Upper lobe of left lung (tissue), 6 donors: ENCODE data around the gene PI4K2A. TPM values are rescaled to one million over a fixed set of nuclear protein-coding genes. Genes with fewer than 3 reads are reported as not detected.
A peak's percentile ranks its signal among the peaks of the same experiment; 100 is the strongest.

Experiments
- ATAC-seq, 2 donors: fragments of 200-7000 bp; cut with Tn5 transposase; one replicate each; pipeline ENCODE4 v1.9.1; 2022; ENCODE audit warnings: mild to moderate bottlenecking in 2 of 2, moderate library complexity in 2 of 2; ENCODE audit not compliant: low FRiP score in 2 of 2
- DNase-seq, 2 donors: peaks; one replicate each; pipeline ENCODE4 v3.0.0-alpha.2; 2019 to 2020
- H3K27ac ChIP-seq, 4 donors: fragments of 200-600 bp; sonication (generic); one replicate each; pipeline ENCODE4 v1.5.1; 2016 to 2019
- H3K27me3 ChIP-seq, 4 donors: fragments of 200-600 bp; sonication (generic); one replicate each; pipeline ENCODE4 v1.5.1; 2017 to 2019
- H3K36me3 ChIP-seq, 4 donors: fragments of 200-600 bp; sonication (generic); one replicate each; pipeline ENCODE4 v1.5.1; 2016 to 2019
- H3K4me1 ChIP-seq, 4 donors: fragments of 200-600 bp; sonication (generic); one replicate each; pipeline ENCODE4 v1.5.1; 2018 to 2019
- H3K4me3 ChIP-seq, 4 donors: fragments of 200-600 bp; sonication (generic); one replicate each; pipeline ENCODE4 v1.5.1; 2017 to 2019; ENCODE audit warnings: mild to moderate bottlenecking in 2 of 4, moderate library complexity in 1 of 4
- H3K9me3 ChIP-seq, 4 donors: fragments of 200-600 bp; sonication (generic); one replicate each; pipeline ENCODE4 v1.5.1; 2018 to 2019
- CTCF ChIP-seq, 6 experiments: fragments of 450-650 bp in 4 of 6; fragments of 200-600 bp in 2 of 6; sonication (generic) in 2 of 6; IDR thresholded peaks; one replicate each; pipeline ENCODE4 v1.5.1; 2016 to 2019; ENCODE audit warnings: antibody characterized with exemption in 6 of 6
- EP300 ChIP-seq, 4 donors: sonication (generic); formaldehyde crosslinking; IDR thresholded peaks; one replicate each; pipeline ENCODE4 v1.5.1; 2017; ENCODE audit warnings: antibody characterized with exemption in 4 of 4, control low read depth in 2 of 4
- POLR2A ChIP-seq, 4 donors: fragments of 450-650 bp; IDR thresholded peaks; one replicate each; pipeline ENCODE4 v1.5.1; 2016 to 2017; ENCODE audit warnings: antibody characterized with exemption in 4 of 4, mild to moderate bottlenecking in 2 of 4
- POLR2AphosphoS5 ChIP-seq, 2 donors: sonication (generic); formaldehyde crosslinking; IDR thresholded peaks; one replicate each; pipeline ENCODE4 v1.5.1; 2017; ENCODE audit warnings: antibody characterized with exemption in 2 of 2
- WGBS, 2 donors: methylation state at CpG; one replicate each; pipeline ENCODE4 v1.1.5; 2017 to 2018; 5-methylcytosine and 5-hydroxymethylcytosine counted together
- total RNA-seq, 6 donors: library from RNA; depleted of rRNA in 4 of 6; stranded (reverse); fragments of >200 nt in 4 of 6; gene quantifications; one replicate each; pipeline versions ENCODE4 v1.1.0 to v1.2.1, GENCODE V29; 2016 to 2021
- donor health status: DM: no; HTN: no; CAD: no; lungs with moderate emphysema.
- donor health status: DM: no; HTN: yes; CAD: no; lungs with severe emphysema.

PI4K2A gene
- total RNA-seq, 6 donors from 2014 or later = 22.0 to 34.4 (median 28.6) TPM

DNA sequence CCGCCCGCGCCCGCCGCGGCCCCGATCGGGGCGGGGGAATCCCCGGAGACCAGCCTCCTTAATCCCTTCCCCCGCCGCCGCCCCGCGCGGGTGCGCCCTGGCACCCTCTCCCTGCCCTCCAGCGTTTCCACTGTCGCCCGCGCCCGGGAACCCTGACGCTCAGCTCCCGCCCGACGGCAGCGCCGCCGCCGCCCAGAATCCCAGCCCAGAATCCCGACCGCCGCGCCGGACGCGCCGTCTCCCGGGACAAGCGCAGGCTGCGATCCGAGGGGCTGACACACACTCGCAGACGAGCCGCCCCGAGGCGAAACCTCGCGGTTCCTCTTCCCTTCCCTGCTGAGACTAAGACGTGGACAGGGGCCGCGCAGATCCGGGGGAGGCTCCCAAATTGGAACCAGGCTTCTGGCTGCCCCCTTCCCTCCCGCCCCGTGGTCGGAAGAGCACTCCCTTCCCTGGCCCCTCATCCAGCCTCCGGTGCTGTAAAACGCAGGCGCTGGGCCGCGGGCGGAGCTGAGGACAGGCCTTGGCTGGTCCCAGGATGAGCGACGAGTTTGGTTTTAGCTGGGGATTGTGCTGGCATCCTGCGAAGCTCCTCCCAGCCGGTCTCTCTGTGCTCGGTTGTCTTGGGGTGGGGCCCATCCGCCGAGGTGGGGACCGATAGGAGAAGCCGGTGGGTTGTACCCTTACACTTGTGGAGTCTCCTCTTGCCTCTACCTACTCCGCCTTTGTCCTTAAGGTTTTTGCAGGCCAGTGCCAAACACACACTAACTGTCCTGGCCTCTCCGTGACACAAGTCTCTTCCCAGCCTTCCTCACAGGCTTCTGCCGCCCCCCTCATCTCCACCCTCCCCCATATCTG lies 74.2 kb downstream of the PI4K2A start:
- Histone ChIP-seq H3K4me3 (peak overlapping the region; percentile 42 to 72 (median 60)), H3K27me3 (no peaks in the 10 kb centered on the region), H3K9me3 (no peaks in the 10 kb centered on the region), H3K27ac (peak overlapping the region; percentile 90 to 97 (median 94)), H3K36me3 (peaks cover 0 to 10% (median 4%) of the 10 kb centered on the region in 4 donors), H3K4me1 (peaks cover 59 to 62% (median 60%) of the 10 kb centered on the region in 4 donors)
- ATAC-seq (peak; percentile 65 to 89), DNase-seq (peak; percentile 56 to 91)
- 5 to 21% methylated on average over 10 to 60 of the region's 74 CpGs for WGBS, 2 donors
- TF ChIP-seq EP300 (IDR thresholded peaks at IDR 0.05) (no peak), CTCF (IDR thresholded peaks at IDR 0.05) (no peak), POLR2AphosphoS5 (IDR thresholded peaks at IDR 0.05) (peak; percentile 39 to 46), POLR2A (IDR thresholded peaks at IDR 0.05) (peak in 3 of 4 donors; percentile 34 to 72 (median 37))

GRCh38 chr10:97715259-97715874 lies 74.9 kb downstream of the PI4K2A start:
- no peaks in the 10 kb centered on the region for H3K27me3 ChIP-seq
- peaks cover 0 to 10% (median 4%) of the 10 kb centered on the region in 4 donors for H3K36me3 ChIP-seq
- peaks cover 57 to 64% (median 59%) of the 10 kb centered on the region in 4 donors for H3K4me1 ChIP-seq
- DNase-seq (no peak), ATAC-seq (no peak)
- TF ChIP-seq EP300 (IDR thresholded peaks at IDR 0.05) = no peak
- no peak for TF ChIP-seq CTCF (IDR thresholded peaks at IDR 0.05)
- TF ChIP-seq POLR2AphosphoS5 (IDR thresholded peaks at IDR 0.05) = no peak
- TF ChIP-seq POLR2A (IDR thresholded peaks at IDR 0.05) = no peak
- H3K9me3 ChIP-seq = no peaks in the 10 kb centered on the region
- H3K27ac ChIP-seq = peak overlapping the region; percentile 90 to 97 (median 94)
- WGBS, 2 donors = 68 to 74% methylated on average over 7 to 8 of the region's 8 CpGs
- peak overlapping the region in 3 of 4 donors; percentile 59 to 72 (median 61) for H3K4me3 ChIP-seq

DNA sequence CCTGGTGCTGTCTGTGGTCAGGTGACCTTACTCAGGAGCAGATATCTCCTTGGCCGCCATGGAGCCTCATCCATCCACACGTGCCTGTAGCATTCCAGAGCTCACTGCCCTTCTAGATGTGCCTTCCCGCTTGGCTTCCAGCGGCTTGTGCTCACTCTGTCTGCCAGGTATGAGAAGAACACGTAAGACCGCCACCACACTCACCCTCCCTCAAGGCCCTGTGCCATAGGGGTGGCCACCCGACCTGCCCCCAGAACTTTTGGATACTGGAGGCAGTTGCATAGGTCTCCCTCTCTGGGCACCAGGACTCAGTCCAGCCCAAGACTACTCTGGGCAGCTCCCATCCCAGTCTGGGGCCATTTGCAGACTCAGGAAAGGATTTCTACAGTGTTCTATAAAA lies 77.2 kb downstream of the PI4K2A start:
- 89 to 93% methylated on average over 7 of the region's 7 CpGs for WGBS, 2 donors
- TF ChIP-seq CTCF (IDR thresholded peaks at IDR 0.05) = no peak
- TF ChIP-seq EP300 (IDR thresholded peaks at IDR 0.05) = no peak
- TF ChIP-seq POLR2AphosphoS5 (IDR thresholded peaks at IDR 0.05) = no peak
- TF ChIP-seq POLR2A (IDR thresholded peaks at IDR 0.05) = no peak
- Histone ChIP-seq H3K4me3 (no peak overlapping the region), H3K27ac (peak overlapping the region in 3 of 4 donors; percentile 1 to 77 (median 68)), H3K27me3 (no peaks in the 10 kb centered on the region), H3K9me3 (no peaks in the 10 kb centered on the region), H3K36me3 (peaks cover 0 to 10% (median 4%) of the 10 kb centered on the region in 4 donors), H3K4me1 (peaks cover 48 to 53% (median 49%) of the 10 kb centered on the region in 4 donors)
- DNase-seq (no peak), ATAC-seq (no peak)

DNA sequence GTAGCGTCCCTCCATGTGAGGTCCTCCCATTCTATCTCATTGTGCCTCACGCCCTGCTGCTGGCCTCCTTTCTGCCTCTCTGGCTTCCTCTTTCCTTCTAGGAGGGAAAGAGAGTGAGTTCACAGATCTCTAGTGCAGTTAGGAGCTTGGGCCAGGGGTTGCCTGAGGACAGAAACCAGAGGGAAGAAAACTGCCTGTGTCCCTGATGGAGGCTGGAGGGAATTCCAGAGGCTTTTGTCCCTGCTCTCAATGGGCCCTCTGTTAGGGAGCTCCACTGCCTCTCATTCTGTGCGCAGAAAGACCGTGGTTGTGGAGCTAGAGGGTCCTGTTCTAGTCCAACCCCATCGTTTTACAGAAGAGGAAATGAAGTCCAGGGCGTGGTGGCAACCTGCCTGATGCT lies 77.7 kb downstream of the PI4K2A start:
- ATAC-seq = no peak
- H3K4me3 ChIP-seq = no peak overlapping the region
- 65 to 68% methylated on average over 4 to 6 of the region's 6 CpGs for WGBS, 2 donors

More for the DNA sequence above, 77.7 kb downstream of the PI4K2A start:
- Histone ChIP-seq H3K27me3 (no peaks in the 10 kb centered on the region), H3K27ac (peak overlapping the region; percentile 1 to 77 (median 66)), H3K9me3 (no peaks in the 10 kb centered on the region), H3K36me3 (peaks cover 0 to 10% (median 4%) of the 10 kb centered on the region in 4 donors), H3K4me1 (peaks cover 43 to 47% (median 44%) of the 10 kb centered on the region in 4 donors)
- no peak for DNase-seq
- TF ChIP-seq CTCF (IDR thresholded peaks at IDR 0.05) (no peak), POLR2AphosphoS5 (IDR thresholded peaks at IDR 0.05) (no peak), POLR2A (IDR thresholded peaks at IDR 0.05) (no peak), EP300 (IDR thresholded peaks at IDR 0.05) (no peak)
